GM12801 (cell line): ENCODE results near the gene HRH1.

Experiments
- TF ChIP-seq, protein P1 (sequence below): IDR thresholded peaks from one replicate; pipeline ENCODE4 v1.5.1; 2011; ENCODE audit warnings: control low read depth; ENCODE audit not compliant: insufficient read length; ENCODE audit errors: extremely low read depth

Gene HRH1

DNA sequence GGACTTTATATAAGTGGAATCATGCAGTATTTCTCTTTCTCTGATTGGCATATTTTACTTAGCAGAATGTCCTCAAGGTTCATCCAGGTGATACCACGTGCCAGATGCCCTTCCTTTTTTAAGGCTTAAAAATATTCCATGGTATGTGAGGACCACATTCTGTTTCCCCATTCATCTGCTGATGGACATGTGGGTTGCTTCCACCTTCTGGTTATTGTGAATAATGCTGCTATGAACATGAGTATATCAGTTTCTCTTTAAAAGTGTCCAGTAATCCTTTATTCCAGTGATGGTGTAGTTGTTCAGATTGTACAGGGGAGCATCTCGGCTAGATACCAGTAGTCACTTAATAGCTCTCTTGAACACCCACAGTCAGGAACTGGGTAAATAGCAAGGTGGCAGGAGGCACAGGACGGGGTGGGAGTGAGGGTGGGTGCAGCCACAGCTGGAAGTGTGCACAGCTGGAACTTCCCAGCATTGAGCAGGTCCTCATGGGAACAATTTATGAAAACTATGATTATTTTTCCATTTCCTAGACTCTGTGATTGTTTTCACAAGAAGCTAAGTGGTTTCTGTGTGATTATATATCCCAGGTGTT lies 67.6 kb downstream of the HRH1 start:
- TF ChIP-seq, protein P1, sequence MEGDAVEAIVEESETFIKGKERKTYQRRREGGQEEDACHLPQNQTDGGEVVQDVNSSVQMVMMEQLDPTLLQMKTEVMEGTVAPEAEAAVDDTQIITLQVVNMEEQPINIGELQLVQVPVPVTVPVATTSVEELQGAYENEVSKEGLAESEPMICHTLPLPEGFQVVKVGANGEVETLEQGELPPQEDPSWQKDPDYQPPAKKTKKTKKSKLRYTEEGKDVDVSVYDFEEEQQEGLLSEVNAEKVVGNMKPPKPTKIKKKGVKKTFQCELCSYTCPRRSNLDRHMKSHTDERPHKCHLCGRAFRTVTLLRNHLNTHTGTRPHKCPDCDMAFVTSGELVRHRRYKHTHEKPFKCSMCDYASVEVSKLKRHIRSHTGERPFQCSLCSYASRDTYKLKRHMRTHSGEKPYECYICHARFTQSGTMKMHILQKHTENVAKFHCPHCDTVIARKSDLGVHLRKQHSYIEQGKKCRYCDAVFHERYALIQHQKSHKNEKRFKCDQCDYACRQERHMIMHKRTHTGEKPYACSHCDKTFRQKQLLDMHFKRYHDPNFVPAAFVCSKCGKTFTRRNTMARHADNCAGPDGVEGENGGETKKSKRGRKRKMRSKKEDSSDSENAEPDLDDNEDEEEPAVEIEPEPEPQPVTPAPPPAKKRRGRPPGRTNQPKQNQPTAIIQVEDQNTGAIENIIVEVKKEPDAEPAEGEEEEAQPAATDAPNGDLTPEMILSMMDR: no peak

DNA sequence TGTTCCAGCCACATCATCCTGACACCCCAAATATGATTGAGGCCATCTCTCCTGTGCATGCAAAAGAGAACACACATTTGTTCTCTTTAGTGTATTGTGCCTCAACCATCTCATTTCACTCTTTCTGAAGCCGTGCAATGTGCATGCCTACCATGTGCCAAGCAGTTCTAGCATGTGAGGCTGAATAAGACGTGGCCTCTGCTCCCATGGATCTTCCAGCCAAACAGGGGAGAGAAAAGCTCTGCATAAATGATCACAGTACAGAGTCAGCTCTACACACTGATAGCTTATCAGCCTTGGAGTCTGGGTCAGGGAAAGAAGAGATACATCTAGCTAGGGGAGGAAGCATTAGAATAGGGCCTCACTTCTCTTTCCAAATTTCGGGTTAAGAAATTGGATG lies 69.7 kb downstream of the HRH1 start:
- TF ChIP-seq, protein P1: no peak

DNA sequence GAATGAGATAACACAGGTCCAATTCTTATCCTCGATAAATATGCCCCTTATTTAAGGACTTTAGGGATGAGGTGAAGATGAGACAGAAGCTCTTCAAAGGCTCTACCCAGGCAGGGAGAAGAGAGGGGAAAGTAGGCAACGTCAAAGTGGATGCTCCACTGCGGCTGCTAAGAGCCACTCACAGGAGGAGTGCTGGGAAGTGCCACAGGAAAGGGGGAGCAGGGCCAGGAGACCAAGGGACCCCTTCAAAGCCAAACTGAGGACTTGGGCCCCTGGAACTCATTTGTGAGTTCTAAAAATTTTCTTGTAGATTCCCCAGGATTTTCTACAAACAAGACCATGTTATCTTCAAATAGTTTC lies 70.6 kb downstream of the HRH1 start:
- TF ChIP-seq, protein P1: no peak

DNA sequence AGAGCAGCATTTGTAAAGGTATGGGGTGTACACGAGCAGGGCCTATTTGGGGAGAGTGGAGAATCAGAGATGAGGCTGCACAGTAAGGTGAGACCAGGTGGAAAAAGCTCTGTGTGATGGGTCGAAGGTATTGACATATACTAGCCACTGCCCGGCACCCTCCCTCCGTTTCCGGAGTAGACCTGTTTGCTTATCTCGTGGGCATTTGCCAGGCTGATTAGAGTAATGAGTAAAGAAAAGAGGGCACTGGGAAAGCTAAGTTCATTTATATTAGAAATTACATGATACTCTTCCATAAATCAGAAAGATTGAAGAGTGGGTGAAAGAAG lies 71.7 kb downstream of the HRH1 start:
- TF ChIP-seq, protein P1: no peak

DNA sequence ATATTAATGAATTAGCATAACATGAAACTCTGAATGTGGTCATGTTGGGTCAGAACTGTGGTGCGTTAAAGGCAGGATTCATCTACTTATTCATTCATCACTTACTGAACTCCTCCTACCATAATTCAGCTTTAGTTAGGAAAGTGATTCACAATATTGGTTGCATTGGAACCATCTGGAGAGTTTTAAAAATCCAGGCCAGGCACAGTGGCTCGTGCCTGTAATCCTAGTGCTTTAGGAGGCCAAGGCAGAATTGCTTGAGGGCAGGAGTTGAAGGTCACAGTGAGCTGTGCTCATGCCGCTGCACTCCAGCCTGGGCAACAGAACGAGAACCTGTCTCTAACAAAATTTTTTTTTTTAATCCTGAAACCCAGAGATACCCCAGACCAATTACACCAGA lies 73.7 kb downstream of the HRH1 start:
- TF ChIP-seq, protein P1: no peak

DNA sequence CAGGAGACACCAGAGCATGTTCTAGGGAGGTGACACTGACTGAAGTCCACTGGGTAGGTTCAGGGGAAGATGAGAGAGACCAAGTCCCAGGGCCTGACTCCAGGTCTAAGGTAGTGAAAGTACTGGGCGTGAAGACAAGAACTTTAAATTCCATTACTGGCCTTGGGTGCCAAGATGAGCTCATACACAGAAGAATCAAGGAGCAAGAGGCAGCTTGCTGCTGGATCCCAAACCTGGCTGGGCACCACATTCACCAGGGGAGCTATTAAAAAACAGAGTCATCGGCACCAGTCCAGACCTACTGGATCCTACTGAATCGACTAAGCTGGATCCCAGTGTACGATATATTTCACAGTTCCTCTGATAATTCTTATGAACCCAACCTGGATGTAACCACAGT lies 75.8 kb downstream of the HRH1 start:
- TF ChIP-seq, protein P1: no peak

DNA sequence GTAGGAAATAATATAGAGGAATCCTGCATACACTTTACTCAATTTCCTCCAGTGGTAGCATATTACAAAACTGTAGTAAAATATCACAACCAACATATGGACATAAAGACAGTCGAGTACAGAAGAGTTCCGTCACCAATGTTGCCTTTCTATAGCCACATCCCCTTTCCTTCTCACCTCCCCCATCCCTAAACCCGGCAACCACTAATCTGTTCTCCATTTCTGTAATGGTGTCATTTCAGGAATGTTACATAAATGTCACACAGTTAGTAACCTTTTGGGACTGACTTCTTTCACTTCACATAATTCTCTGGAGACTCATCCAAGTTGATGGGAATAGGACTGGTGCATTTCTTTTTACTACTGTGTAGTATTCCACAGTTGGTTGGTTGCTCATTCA lies 76.5 kb downstream of the HRH1 start:
- TF ChIP-seq, protein P1: no peak

DNA sequence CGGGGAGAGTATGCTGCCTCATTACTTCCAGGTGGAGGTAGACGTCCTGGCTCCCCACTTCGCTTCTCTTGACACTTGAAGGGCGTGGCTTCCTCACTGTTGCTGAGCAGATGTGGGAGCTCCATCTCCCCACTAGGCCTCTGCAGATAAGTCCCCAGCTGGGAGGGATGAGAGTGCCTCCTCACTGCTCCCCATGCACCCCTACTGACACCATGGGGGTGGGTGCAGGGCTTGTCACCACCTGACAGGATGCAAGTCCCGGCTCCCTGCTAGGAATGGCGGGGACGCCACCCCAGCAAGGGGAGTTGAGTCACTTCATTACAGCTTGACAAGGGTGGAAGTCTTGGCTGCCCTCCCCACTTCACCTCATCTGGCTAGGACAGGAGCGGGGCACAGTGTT lies 81.1 kb downstream of the HRH1 start:
- TF ChIP-seq, protein P1: no peak
